Measurements from ENCODE around the gene MYO3B. TPM values are rescaled to one million over a fixed set of nuclear protein-coding genes. Genes with fewer than 3 reads are reported as not detected.

Gene MYO3B
- total RNA-seq, 1 donor from 2014 or later, result not detected

DNA sequence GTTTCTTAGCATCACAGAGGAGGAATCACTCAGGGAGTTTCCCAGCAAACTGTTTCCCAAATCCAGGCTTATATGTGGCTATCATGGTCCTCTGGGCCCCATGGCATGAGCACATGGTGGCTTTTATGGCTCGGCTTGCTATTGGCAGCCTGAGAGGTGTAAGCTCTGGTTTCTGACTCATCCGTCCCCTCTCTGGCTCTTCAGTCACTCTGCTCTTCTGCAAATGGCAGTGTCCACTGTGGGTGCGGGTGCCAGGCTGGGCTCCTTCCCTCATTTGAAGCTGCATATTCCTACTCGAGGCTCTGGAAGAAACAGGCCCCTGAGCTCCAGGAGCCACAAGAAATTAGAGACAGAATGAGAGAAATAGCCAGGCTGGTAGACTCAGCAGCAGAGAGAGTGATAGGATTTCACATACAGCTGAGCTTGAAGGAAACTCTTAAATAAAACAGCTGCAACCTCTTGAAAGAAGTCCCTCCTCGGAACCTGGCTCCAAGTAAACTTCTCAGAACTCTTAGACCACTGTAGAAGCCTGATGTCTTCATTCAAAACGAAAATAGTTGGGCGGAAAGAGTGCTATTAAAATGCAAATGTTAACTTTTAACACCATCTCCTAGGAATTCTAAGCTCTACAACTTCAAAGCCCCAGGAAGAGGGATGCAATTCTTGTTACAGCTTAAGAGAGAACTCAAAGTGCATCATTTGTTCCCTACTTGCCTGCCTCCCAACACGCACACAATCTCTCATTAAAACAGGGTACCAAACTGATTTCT is 324.6 kb downstream of the MYO3B start:
- no peaks in the 10 kb centered on the region for H3K4me1 Mint-ChIP-seq
- H3K4me3 Mint-ChIP-seq, result no peak overlapping the region
- no peaks in the 10 kb centered on the region for H3K36me3 Mint-ChIP-seq (ENCODE audit: low read depth)
- CTCF ChIA-PET, result no interaction called here
- no peaks in the 10 kb centered on the region for H3K9me3 Mint-ChIP-seq
- DNase-seq (no peak), ATAC-seq (ENCODE audit: low read depth) (no peak)
- no peak overlapping the region for H3K27ac Mint-ChIP-seq
- TF ChIP-seq, protein P1, sequence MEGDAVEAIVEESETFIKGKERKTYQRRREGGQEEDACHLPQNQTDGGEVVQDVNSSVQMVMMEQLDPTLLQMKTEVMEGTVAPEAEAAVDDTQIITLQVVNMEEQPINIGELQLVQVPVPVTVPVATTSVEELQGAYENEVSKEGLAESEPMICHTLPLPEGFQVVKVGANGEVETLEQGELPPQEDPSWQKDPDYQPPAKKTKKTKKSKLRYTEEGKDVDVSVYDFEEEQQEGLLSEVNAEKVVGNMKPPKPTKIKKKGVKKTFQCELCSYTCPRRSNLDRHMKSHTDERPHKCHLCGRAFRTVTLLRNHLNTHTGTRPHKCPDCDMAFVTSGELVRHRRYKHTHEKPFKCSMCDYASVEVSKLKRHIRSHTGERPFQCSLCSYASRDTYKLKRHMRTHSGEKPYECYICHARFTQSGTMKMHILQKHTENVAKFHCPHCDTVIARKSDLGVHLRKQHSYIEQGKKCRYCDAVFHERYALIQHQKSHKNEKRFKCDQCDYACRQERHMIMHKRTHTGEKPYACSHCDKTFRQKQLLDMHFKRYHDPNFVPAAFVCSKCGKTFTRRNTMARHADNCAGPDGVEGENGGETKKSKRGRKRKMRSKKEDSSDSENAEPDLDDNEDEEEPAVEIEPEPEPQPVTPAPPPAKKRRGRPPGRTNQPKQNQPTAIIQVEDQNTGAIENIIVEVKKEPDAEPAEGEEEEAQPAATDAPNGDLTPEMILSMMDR (IDR thresholded peaks at IDR 0.05), result no peak
- H3K27me3 Mint-ChIP-seq, result peaks cover 5% of the 10 kb centered on the region
- intact Hi-C loops (cut with micrococcal nuclease), result no loop called here
- POLR2A ChIA-PET, result no interaction called here

DNA sequence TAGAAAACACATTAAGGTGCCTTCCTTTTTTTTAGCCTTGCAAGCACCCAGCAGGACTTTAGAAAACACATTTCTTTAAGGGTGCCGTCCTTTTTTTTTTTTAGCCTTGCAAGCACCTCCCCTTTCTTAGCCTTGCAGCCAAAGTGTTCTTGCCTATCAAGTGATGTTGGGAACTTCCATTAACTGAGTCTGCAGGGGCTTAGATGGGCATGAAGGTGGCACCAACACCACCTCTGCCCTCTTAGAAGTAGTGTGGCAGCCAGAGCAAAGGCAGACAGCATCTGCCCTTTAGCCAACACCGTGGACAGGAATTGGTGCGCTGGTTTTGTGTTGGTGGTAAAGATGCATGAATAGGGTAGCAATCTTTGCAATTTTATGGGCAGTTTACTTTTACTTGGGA is 325.6 kb downstream of the MYO3B start:
- Mint-ChIP-seq H3K27ac (no peak overlapping the region), H3K27me3 (peaks cover 9% of the 10 kb centered on the region), H3K4me3 (no peak overlapping the region), H3K4me1 (no peaks in the 10 kb centered on the region), H3K36me3 (ENCODE audit: low read depth) (no peaks in the 10 kb centered on the region), H3K9me3 (no peaks in the 10 kb centered on the region)
- POLR2A ChIA-PET, result no interaction called here
- CTCF ChIA-PET, result no interaction called here
- DNase-seq (no peak), ATAC-seq (ENCODE audit: low read depth) (no peak)
- TF ChIP-seq, protein P1 (IDR thresholded peaks at IDR 0.05), result no peak
- intact Hi-C loops (cut with micrococcal nuclease), result no loop called here

DNA sequence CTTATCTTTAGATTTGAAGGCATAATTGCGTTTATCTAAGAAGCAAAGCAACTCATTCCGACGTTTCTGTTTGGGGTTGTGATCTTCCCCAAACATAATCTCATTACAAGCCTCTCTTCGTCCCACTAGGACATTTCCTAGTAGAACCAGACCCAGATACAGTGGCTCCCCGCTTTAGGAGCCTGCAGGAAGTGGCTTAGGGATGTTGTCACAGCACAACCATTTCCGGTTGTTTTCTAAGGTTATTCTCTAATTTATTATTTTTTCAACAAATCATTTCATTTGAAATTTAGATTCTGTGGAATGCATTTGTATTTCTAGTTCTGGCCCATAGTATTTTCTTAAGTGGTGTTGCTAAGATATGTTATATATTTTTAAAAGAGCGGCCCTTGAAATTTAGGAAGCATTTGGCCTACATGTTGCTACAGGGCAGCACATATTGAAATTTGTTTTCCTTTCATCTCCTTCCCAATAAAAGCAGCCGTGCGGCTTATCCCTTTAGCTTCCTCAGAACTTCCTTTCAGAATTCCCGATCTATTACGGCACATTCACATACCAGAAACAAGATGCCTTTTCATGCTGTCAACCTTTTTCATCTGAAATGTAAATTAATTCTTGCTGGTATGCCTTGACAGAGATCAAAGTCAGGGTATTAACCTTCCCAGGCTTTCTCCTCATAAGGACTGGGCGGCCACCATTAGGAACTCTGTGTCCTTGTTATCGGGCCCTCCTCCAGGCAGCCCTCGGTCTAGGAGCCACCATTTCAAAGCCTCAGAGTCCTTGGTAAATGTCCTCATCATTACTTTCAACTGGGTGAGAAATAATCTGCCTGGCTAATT is 326.2 kb downstream of the MYO3B start:
- DNase-seq, result no peak
- CTCF ChIA-PET, result no interaction called here
- Mint-ChIP-seq H3K4me1 (no peaks in the 10 kb centered on the region), H3K36me3 (ENCODE audit: low read depth) (no peaks in the 10 kb centered on the region), H3K27ac (no peak overlapping the region), H3K27me3 (peaks cover 9% of the 10 kb centered on the region), H3K9me3 (no peaks in the 10 kb centered on the region), H3K4me3 (no peak overlapping the region)
- intact Hi-C loops (cut with micrococcal nuclease), result no loop called here
- TF ChIP-seq, protein P1 (IDR thresholded peaks at IDR 0.05), result no peak
- POLR2A ChIA-PET, result no interaction called here
- ATAC-seq (ENCODE audit: low read depth), result no peak

DNA sequence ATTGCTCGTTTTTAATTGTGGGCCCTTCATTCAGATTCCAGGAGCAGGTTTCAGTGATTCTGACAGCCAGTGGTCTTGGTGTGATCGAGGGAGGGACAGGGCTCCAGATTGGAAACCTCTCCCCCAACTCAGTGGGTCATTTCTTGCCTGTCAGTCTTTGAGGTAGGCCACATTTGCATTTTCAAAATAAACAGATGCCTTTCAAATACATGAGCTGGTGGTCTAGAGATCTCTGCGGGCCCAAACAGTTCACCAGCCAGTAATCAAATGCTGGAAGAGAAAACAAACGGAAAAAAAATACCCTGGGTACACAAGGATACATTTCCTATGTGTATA is 326.8 kb downstream of the MYO3B start:
- TF ChIP-seq, protein P1 (IDR thresholded peaks at IDR 0.05), result no peak
- no peaks in the 10 kb centered on the region for H3K9me3 Mint-ChIP-seq
- H3K27ac Mint-ChIP-seq, result no peak overlapping the region
- ATAC-seq (ENCODE audit: low read depth) (no peak), DNase-seq (no peak)
- no peaks in the 10 kb centered on the region for H3K4me1 Mint-ChIP-seq
- CTCF ChIA-PET, result no interaction called here
- intact Hi-C loops (cut with micrococcal nuclease), result no loop called here
- no peak overlapping the region for H3K4me3 Mint-ChIP-seq
- no peaks in the 10 kb centered on the region for H3K36me3 Mint-ChIP-seq (ENCODE audit: low read depth)
- H3K27me3 Mint-ChIP-seq, result peaks cover 9% of the 10 kb centered on the region
- POLR2A ChIA-PET, result no interaction called here

DNA sequence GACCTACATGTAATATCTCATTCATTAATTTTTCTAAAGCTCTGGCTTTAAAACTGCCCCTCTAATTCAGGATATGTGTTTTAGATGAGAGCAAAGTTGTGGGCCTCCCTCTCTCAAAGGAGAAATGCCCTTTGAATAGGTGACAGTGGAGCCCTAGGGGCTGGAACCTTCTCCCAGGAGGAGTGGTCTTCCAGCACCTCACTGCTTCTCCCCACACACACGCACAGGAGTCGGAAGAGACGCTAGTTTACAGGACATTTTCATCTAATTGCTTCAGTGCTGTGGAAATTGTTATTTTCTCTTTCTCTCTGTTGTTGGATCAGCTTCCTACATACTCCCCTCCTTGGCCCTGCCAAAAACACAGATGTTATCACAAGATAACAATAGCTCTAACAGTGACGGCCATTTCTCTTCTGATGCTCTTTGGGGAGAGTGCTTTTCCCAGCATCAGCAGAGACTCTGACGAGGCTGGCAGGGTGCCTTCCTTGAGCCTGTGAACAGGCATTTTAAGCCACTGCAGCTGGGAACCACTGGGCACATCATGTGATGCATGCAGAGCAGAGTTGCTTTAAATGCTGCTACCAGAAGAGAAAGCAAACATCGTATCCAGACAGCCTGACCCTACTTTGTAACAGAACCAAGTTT is 327.8 kb downstream of the MYO3B start:
- DNase-seq, result no peak
- POLR2A ChIA-PET, result no interaction called here
- intact Hi-C loops (cut with micrococcal nuclease), result no loop called here

More for the DNA sequence above, 327.8 kb downstream of the MYO3B start:
- Mint-ChIP-seq H3K9me3 (no peaks in the 10 kb centered on the region), H3K27ac (no peak overlapping the region), H3K4me1 (no peaks in the 10 kb centered on the region), H3K27me3 (peaks cover 11% of the 10 kb centered on the region), H3K4me3 (no peak overlapping the region), H3K36me3 (ENCODE audit: low read depth) (no peaks in the 10 kb centered on the region)
- CTCF ChIA-PET, result no interaction called here
- ATAC-seq (ENCODE audit: low read depth), result no peak
- TF ChIP-seq, protein P1 (IDR thresholded peaks at IDR 0.05), result no peak

Data from activated B cell treated with CpG ODN at 0.5 μM for 24 hours (primary cell).